Measurements from ENCODE around the gene TLR5. TPM values are rescaled to one million over a fixed set of nuclear protein-coding genes. Genes with fewer than 3 reads are reported as not detected.
A peak's percentile ranks its signal among the peaks of the same experiment; 100 is the strongest.

The TLR5 gene
- total RNA-seq, 4 donors from 2014 or later = 8.2 to 14.5 (median 12.3) TPM

DNA sequence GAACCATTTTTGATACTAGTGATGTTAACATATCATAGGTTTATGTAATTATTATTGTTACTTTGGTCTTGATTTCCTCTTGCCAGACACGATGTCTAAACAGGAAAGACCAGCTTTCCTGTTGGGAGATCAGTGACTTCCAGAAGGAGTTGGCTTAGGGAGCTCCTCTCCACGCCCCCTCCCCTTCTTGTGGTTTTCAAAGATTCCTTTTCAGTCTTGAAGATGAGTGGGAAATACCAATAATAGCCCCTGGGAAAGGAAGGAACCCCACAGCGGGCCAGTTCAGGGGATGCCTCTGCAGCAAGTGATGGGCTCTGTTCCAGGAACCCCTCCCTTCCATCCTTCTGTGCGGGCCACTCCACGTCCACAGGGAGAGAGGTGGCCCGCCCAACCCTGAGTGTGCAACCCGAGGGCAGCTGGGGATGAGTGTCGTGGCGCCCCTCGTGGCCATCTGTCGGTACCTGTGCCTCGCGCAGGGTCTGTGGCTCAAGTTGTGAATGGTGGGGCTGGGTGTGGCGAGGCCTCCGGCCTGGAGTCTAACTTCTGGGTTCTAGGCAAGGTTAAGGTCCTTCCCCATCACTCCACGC is 65.7 kb downstream of the TLR5 start:
- 64% methylated on average over 16 of the region's 16 CpGs for WGBS
- DNase-seq (ENCODE audit: low spot score in 2 of 2) = no peak
- H3K27me3 ChIP-seq = peaks cover 3% of the 10 kb centered on the region
- H3K9me3 ChIP-seq = no peaks in the 10 kb centered on the region
- no peak overlapping the region for H3K4me3 ChIP-seq
- H3K36me3 ChIP-seq = no peaks in the 10 kb centered on the region
- no peak for TF ChIP-seq POLR2A (IDR thresholded peaks at IDR 0.05)
- TF ChIP-seq, protein P1, sequence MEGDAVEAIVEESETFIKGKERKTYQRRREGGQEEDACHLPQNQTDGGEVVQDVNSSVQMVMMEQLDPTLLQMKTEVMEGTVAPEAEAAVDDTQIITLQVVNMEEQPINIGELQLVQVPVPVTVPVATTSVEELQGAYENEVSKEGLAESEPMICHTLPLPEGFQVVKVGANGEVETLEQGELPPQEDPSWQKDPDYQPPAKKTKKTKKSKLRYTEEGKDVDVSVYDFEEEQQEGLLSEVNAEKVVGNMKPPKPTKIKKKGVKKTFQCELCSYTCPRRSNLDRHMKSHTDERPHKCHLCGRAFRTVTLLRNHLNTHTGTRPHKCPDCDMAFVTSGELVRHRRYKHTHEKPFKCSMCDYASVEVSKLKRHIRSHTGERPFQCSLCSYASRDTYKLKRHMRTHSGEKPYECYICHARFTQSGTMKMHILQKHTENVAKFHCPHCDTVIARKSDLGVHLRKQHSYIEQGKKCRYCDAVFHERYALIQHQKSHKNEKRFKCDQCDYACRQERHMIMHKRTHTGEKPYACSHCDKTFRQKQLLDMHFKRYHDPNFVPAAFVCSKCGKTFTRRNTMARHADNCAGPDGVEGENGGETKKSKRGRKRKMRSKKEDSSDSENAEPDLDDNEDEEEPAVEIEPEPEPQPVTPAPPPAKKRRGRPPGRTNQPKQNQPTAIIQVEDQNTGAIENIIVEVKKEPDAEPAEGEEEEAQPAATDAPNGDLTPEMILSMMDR (IDR thresholded peaks at IDR 0.05) = peak in 1 of 2 donors; percentile 9
- peaks cover 11% of the 10 kb centered on the region for H3K4me1 ChIP-seq
- no peak overlapping the region for H3K27ac ChIP-seq

DNA sequence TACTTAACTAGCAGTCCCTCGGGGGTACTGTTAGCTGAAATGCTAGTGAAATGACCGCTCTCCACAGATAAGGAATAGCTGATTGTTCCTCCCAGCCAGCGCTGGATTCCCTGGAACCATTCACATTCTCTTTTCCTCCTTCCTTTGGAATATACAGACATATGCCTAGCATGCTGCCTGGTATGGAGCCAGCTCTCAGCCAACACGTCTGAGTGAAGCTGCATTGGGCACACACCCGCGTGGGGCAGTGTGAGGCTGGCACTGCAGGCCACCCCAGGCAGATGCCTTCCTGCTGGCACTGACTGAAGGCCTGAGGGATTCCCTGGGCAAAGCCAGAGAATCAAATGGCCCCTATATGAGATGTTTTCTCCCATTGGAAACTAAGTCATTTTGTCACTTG is 66.7 kb downstream of the TLR5 start:
- Histone ChIP-seq H3K4me3 (no peak overlapping the region), H3K27me3 (peaks cover 3% of the 10 kb centered on the region), H3K4me1 (peaks cover 11% of the 10 kb centered on the region), H3K9me3 (no peaks in the 10 kb centered on the region), H3K36me3 (no peaks in the 10 kb centered on the region), H3K27ac (no peak overlapping the region)
- WGBS = 58% methylated on average over 6 of the region's 6 CpGs
- DNase-seq (ENCODE audit: low spot score in 2 of 2) = no peak
- TF ChIP-seq, protein P1 (IDR thresholded peaks at IDR 0.05) = no peak

DNA sequence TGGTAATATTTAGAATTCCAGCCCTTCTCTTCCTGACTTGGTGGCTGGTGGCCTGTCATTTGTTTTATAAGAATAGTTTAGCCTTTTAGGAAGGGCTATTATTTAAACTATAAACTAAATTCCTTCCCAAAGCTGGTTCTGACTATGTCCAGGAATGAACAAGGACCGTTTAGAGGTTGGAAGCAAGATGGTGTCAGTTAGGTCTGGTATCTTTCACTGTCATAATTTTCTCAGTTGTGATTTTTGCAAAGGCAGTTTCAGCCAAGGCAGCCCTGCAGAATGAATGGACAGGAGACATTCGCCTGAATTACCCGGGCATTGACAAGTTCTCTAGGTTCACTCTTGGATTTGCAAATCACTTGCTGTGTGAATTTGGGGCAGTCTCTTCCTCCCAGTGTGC is 67.2 kb downstream of the TLR5 start:
- no peak overlapping the region for H3K27ac ChIP-seq
- H3K4me3 ChIP-seq = no peak overlapping the region
- peaks cover 3% of the 10 kb centered on the region for H3K27me3 ChIP-seq
- no peaks in the 10 kb centered on the region for H3K36me3 ChIP-seq
- 88% methylated on average over 3 of the region's 3 CpGs for WGBS
- H3K9me3 ChIP-seq = no peaks in the 10 kb centered on the region
- TF ChIP-seq POLR2A (IDR thresholded peaks at IDR 0.05) (no peak), POLR2AphosphoS5 (IDR thresholded peaks at IDR 0.05) (no peak), EP300 (IDR thresholded peaks at IDR 0.05) (no peak)
- TF ChIP-seq, protein P1 (IDR thresholded peaks at IDR 0.05) = no peak
- DNase-seq (ENCODE audit: low spot score in 2 of 2) = no peak
- peaks cover 11% of the 10 kb centered on the region for H3K4me1 ChIP-seq

DNA sequence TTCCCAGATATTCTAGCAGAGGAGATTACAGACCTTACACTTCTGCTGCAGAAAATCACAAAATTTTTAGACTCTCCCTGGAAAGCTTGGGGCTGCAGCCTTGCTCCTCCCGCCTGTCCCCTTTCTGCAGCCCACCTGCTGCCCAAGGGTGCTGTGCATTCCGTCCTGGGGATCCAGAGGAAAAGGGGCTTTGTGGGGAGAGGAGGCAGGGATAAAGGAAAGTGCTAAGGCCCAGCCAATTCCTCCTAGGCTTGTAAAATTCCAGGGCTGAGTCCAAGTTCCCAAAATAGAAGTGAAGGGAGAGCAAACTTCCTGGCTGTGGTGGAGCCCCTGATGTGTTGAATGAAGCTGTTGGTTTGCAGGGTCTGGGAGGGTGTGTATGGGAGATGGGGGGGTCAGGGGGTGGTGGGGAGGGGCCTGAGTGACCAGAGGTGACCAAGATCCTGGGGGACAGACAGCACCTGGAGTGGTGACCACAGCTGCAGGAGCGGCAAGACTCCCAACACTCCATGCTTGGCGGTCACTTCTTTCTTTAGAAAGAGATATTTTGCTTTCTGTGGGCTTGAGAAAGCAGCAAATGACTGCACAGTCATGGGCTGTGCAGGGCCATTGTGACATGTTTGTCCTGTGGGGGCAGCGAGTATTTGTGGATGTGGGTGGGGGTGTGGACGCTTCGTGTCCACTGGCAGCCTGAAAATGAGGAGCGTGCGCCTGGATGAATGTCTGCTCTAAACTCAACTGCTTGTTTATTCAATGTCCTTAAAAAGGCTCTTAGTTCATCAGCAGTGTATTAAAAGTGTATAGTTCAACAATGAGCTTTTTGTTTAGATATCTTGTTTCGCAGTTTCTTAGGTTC is 68.4 kb downstream of the TLR5 start:
- no peak for TF ChIP-seq POLR2A (IDR thresholded peaks at IDR 0.05)
- TF ChIP-seq, protein P1 (IDR thresholded peaks at IDR 0.05) = no peak
- TF ChIP-seq EP300 (IDR thresholded peaks at IDR 0.05) = no peak
- TF ChIP-seq POLR2AphosphoS5 (IDR thresholded peaks at IDR 0.05) = no peak
- Histone ChIP-seq H3K4me1 (peaks cover 11% of the 10 kb centered on the region), H3K4me3 (no peak overlapping the region), H3K27ac (no peak overlapping the region), H3K36me3 (no peaks in the 10 kb centered on the region), H3K27me3 (peaks cover 3% of the 10 kb centered on the region), H3K9me3 (no peaks in the 10 kb centered on the region)
- peak in 1 of 2 donors; percentile 56 for DNase-seq (ENCODE audit: low spot score in 2 of 2)
- 78% methylated on average over 10 of the region's 10 CpGs for WGBS

DNA sequence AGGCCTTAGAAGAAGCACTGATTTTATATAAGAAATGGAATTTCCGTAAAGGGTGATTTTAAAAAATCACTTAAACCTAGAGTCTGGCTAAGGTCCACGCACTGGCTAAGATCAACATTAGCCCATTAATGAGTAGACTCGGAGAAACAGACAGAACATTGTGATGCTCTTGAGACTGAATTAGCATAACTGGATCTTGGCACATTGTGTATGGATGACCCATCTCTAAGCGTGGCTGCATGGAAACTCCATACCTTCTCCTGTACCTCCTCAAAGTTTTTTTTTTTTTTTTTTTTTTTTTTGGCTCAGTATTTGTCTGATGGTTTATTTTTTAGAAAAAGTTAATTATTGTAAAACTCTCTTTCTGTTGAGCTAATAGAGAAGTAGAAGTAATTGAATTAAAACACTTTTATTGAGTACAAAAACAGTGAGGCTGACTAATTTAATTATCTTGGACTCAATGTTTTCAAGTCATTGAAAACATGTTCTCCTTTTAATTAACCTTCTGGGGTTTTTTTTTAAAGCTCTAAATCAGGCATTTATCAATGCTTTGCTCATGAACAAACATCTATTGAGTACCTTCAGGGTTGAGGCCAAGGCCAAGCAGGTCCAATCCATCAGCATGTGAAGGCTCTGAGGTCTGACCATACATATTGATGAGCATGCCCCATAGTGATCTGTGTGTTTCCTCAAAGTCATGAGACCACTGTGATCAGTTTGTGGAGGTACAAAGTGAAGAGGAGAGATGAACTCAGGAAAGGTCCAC is 74.0 kb downstream of the TLR5 start:
- H3K4me1 ChIP-seq = no peaks in the 10 kb centered on the region
- H3K36me3 ChIP-seq = no peaks in the 10 kb centered on the region
- DNase-seq (ENCODE audit: low spot score in 2 of 2) = peak in 1 of 2 donors; percentile 12
- no peaks in the 10 kb centered on the region for H3K9me3 ChIP-seq
- no peak overlapping the region for H3K4me3 ChIP-seq
- H3K27me3 ChIP-seq = no peaks in the 10 kb centered on the region
- no peak overlapping the region for H3K27ac ChIP-seq
- 90% methylated on average over 4 of the region's 4 CpGs for WGBS
- TF ChIP-seq, protein P1 (IDR thresholded peaks at IDR 0.05) = no peak
